ENCODE results near the gene DEDD.

Gene DEDD

DNA sequence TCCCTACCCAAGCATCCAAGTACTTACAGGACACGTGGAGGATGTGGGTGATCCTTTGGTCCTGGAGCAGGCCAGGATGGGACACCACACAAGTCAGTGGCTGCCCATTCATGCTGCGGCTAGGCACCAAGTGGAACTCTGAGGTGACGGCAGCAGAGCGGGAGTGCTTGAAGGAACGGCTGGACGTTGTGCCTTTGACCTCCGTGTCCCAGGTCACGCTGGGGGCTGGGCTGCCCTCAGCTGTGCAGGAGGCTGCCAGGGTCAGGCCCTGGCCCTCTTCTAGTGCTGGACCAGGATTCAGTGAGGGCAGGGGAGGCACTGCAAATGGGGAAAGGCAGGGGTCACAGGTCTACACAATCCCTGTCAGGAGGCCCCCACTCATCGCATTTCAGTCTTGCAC is 55.0 kb downstream of the DEDD start:
- no peak for TF ChIP-seq YY1 (IDR thresholded peaks at IDR 0.05; ENCODE audit: low read depth)
- no peak for TF ChIP-seq CEBPB (IDR thresholded peaks at IDR 0.05)
- TF ChIP-seq CREB1 (IDR thresholded peaks at IDR 0.05; ENCODE audit: low read depth), result no peak
- no peak for TF ChIP-seq RAD21 (IDR thresholded peaks at IDR 0.05; ENCODE audit: low read depth)
- no peak for TF ChIP-seq USF1 (IDR thresholded peaks at IDR 0.05)
- TF ChIP-seq EGR1 (IDR thresholded peaks at IDR 0.05), result no peak
- no peak for TF ChIP-seq FOXM1 (IDR thresholded peaks at IDR 0.05; ENCODE audit: borderline replicate concordance, low read depth)
- TF ChIP-seq REST (IDR thresholded peaks at IDR 0.05; ENCODE audit: low read depth), result no peak
- TF ChIP-seq NFIC (IDR thresholded peaks at IDR 0.05), result no peak
- no peak for TF ChIP-seq TAF1 (IDR thresholded peaks at IDR 0.05; ENCODE audit: low read depth)

GRCh38 chr1:161076410-161076809 is 56.1 kb downstream of the DEDD start:
- no peak for TF ChIP-seq CREB1 (IDR thresholded peaks at IDR 0.05; ENCODE audit: low read depth)
- TF ChIP-seq USF1 (IDR thresholded peaks at IDR 0.05), result no peak
- no peak for TF ChIP-seq CEBPB (IDR thresholded peaks at IDR 0.05)
- TF ChIP-seq ZBTB7A (IDR thresholded peaks at IDR 0.05; ENCODE audit: low read depth), result no peak
- no peak for TF ChIP-seq FOXM1 (IDR thresholded peaks at IDR 0.05; ENCODE audit: borderline replicate concordance, low read depth)
- TF ChIP-seq TCF12 (IDR thresholded peaks at IDR 0.05; ENCODE audit: low read depth), result no peak
- no peak for TF ChIP-seq EGR1 (IDR thresholded peaks at IDR 0.05)
- no peak for TF ChIP-seq TEAD4 (IDR thresholded peaks at IDR 0.05)
- no peak for TF ChIP-seq REST (IDR thresholded peaks at IDR 0.05; ENCODE audit: low read depth)
- no peak for TF ChIP-seq RAD21 (IDR thresholded peaks at IDR 0.05; ENCODE audit: low read depth)
- no peak for TF ChIP-seq EP300 (IDR thresholded peaks at IDR 0.05; ENCODE audit: borderline replicate concordance)
- no peak for TF ChIP-seq TAF1 (IDR thresholded peaks at IDR 0.05; ENCODE audit: low read depth)
- no peak for TF ChIP-seq YY1 (IDR thresholded peaks at IDR 0.05; ENCODE audit: low read depth)
- TF ChIP-seq, protein P1, sequence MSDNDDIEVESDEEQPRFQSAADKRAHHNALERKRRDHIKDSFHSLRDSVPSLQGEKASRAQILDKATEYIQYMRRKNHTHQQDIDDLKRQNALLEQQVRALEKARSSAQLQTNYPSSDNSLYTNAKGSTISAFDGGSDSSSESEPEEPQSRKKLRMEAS (IDR thresholded peaks at IDR 0.05), result no peak
- TF ChIP-seq NFIC (IDR thresholded peaks at IDR 0.05), result no peak

DNA sequence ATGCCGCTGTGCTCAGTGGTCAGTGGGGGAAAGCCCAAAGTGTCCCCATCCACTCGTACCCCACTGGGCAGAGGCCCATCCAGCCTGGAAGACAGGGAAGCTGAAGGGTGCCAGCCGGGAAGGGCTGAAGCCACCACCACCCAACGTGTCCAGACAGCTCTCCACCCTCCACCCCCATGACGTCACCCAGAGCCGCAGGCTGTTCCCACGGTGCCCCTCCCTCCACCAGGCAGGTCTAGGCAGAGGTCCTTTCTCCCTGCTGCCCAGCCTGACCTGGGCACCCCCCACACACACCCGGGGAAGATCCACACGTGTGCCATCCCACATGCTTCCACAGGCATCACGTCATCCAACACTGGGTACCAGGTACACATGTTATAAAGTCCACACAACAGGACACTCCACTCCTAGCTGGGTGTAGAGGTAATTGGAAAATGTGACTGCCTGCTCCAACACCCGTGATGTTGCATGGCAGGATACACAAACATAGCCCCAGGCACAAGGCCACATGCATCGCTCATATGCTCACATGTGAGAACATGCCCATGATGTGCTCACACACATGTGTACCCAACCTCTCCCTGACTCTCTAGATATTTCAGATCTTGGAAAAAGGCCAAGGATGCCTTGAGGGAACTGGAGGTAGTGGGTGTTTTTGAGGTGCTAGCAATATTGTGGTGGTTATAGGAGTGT is 57.6 kb downstream of the DEDD start:
- TF ChIP-seq USF1 (IDR thresholded peaks at IDR 0.05) (no peak), EGR1 (IDR thresholded peaks at IDR 0.05) (no peak), FOXM1 (IDR thresholded peaks at IDR 0.05; ENCODE audit: borderline replicate concordance, low read depth) (no peak), CEBPB (IDR thresholded peaks at IDR 0.05) (no peak), RAD21 (IDR thresholded peaks at IDR 0.05; ENCODE audit: low read depth) (no peak), REST (IDR thresholded peaks at IDR 0.05; ENCODE audit: low read depth) (no peak), CREB1 (IDR thresholded peaks at IDR 0.05; ENCODE audit: low read depth) (no peak), NFIC (IDR thresholded peaks at IDR 0.05) (no peak), TEAD4 (IDR thresholded peaks at IDR 0.05) (no peak), ZBTB7A (IDR thresholded peaks at IDR 0.05; ENCODE audit: low read depth) (no peak), TCF12 (IDR thresholded peaks at IDR 0.05; ENCODE audit: low read depth) (no peak), EP300 (IDR thresholded peaks at IDR 0.05; ENCODE audit: borderline replicate concordance) (no peak), TAF1 (IDR thresholded peaks at IDR 0.05; ENCODE audit: low read depth) (no peak), YY1 (IDR thresholded peaks at IDR 0.05; ENCODE audit: low read depth) (no peak)
- TF ChIP-seq, protein P1 (IDR thresholded peaks at IDR 0.05), result no peak

All from Ishikawa (cell line).